PFSK-1 (cell line): ENCODE measurements around the gene FKBP11.

Source experiments
- FOXP2 ChIP-seq: optimal IDR thresholded peaks from 2 replicates; pipeline ENCODE3; 2011; ENCODE audit warnings: borderline replicate concordance, control low read depth, inconsistent platforms; ENCODE audit not compliant: insufficient read depth; ENCODE audit errors: extremely low read length, extremely low read depth
- POLR2AphosphoS5 ChIP-seq: IDR thresholded peaks from 2 replicates; pipeline ENCODE4 v1.6.1; 2012; ENCODE audit warnings: low read depth, mild to moderate bottlenecking, control low read depth, low read length, moderate library complexity
- SIN3A ChIP-seq: IDR thresholded peaks from 2 replicates; pipeline ENCODE4 v1.6.1; 2012; ENCODE audit warnings: mild to moderate bottlenecking, low read length, moderate library complexity, borderline replicate concordance; ENCODE audit not compliant: insufficient read depth
- TAF1 ChIP-seq: IDR thresholded peaks from 2 replicates; pipeline ENCODE4 v1.6.1; 2012; ENCODE audit warnings: low read length, control low read depth, borderline replicate concordance; ENCODE audit not compliant: insufficient read depth
- TF ChIP-seq, protein P1 (sequence below), 2 experiments: IDR thresholded peaks; 2 replicates each; pipeline versions ENCODE4 v1.6.1 to v1.8.0; 2011 to 2012; ENCODE audit warnings: low read depth in 2 of 2, low read length in 2 of 2, control low read depth in 1 of 2, inconsistent platforms in 1 of 2, mild to moderate bottlenecking in 1 of 2, moderate library complexity in 1 of 2; ENCODE audit not compliant: insufficient read depth in 1 of 2

Gene FKBP11

DNA sequence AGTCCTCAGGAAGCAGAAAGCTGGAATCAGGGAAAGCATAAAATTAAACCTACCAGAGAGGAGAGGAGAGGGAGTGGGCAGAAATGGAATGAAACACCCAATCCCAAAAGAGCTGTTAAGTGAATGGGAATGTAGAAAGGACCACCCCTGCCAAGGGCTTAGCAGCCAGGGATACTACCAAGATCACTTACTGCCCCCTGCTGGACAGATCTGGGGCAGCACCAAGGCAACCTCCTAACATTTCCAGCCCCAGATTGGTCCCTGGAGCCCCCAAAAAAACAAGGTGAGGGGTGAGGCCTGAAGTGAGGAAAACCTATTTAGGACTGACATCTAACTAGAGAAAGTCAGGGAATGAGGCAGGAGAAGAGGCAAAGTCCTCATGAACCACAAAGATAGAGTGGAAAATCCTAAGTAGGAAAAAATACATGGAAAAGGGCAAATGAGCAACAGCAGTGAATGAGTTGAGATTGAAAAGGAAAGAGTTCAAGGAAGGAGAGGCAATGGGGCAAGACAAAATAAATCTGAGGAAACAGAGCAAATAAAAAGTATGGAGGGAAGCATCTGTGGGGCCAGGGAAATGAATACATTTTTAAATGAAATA is 11.2 kb upstream of the FKBP11 start:
- no peak for TF ChIP-seq POLR2AphosphoS5
- TF ChIP-seq FOXP2: no peak
- TF ChIP-seq, protein P1, sequence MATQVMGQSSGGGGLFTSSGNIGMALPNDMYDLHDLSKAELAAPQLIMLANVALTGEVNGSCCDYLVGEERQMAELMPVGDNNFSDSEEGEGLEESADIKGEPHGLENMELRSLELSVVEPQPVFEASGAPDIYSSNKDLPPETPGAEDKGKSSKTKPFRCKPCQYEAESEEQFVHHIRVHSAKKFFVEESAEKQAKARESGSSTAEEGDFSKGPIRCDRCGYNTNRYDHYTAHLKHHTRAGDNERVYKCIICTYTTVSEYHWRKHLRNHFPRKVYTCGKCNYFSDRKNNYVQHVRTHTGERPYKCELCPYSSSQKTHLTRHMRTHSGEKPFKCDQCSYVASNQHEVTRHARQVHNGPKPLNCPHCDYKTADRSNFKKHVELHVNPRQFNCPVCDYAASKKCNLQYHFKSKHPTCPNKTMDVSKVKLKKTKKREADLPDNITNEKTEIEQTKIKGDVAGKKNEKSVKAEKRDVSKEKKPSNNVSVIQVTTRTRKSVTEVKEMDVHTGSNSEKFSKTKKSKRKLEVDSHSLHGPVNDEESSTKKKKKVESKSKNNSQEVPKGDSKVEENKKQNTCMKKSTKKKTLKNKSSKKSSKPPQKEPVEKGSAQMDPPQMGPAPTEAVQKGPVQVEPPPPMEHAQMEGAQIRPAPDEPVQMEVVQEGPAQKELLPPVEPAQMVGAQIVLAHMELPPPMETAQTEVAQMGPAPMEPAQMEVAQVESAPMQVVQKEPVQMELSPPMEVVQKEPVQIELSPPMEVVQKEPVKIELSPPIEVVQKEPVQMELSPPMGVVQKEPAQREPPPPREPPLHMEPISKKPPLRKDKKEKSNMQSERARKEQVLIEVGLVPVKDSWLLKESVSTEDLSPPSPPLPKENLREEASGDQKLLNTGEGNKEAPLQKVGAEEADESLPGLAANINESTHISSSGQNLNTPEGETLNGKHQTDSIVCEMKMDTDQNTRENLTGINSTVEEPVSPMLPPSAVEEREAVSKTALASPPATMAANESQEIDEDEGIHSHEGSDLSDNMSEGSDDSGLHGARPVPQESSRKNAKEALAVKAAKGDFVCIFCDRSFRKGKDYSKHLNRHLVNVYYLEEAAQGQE (IDR thresholded peaks at IDR 0.05; ENCODE audit: insufficient read depth in 1 of 2, low read depth in 2 of 2, low read length in 2 of 2): no peak
- no peak for TF ChIP-seq SIN3A

DNA sequence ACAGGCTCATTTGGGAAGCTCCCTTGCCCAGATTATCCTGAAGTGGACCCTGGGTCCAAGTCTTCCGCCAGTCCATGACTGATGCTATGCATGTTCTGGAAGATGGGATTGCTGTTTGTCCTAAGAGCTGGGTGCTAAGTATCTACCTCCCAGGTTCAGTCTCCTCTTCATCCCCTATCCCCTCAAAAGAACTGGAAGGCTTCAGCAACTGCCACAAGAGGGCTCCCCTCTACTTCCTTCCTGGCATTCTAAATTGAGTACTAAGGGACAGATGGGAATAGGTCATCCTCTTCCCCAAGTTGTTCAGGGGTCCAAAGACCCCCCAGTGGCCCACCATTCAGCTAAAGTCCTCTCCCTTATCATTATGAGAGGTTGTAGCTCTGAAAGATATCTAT is 9.0 kb upstream of the FKBP11 start:
- TF ChIP-seq SIN3A (no peak), POLR2AphosphoS5 (no peak), TAF1 (no peak), FOXP2 (no peak)
- TF ChIP-seq, protein P1 (IDR thresholded peaks at IDR 0.05; ENCODE audit: insufficient read depth in 1 of 2, low read depth in 2 of 2, low read length in 2 of 2): no peak

DNA sequence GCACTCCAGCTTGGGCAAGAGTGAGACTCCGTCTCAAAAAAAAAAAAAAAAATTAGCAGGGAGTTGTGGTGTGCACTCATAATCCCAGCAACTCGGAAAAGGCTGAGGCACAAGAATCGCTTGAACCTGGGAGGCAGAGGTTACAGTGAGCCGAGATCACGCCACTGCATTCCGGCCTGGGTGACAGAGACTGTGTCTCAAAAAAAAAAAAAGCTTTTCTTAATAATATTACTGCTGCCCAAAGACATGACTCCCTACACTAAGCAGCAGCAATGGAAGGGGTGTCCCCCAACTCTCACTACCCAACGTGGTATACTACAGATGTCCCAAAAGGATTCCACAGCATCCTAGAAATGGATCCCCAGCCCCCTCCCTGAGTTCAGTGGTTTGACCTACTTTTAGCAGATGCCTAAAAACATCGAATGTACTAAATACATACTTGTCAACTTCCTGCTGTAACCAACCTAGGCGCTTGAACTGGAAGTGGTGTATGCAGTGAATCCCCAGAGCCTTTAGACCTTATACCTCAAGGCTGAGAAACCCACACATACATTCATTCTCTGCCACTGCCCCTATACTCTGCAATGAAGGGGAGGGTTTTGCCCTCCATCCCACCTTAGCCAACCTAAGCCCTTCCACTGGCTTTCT is 8.5 kb upstream of the FKBP11 start:
- TF ChIP-seq SIN3A (no peak), FOXP2 (no peak), TAF1 (no peak), POLR2AphosphoS5 (no peak)
- TF ChIP-seq, protein P1 (IDR thresholded peaks at IDR 0.05; ENCODE audit: insufficient read depth in 1 of 2, low read depth in 2 of 2, low read length in 2 of 2): no peak

DNA sequence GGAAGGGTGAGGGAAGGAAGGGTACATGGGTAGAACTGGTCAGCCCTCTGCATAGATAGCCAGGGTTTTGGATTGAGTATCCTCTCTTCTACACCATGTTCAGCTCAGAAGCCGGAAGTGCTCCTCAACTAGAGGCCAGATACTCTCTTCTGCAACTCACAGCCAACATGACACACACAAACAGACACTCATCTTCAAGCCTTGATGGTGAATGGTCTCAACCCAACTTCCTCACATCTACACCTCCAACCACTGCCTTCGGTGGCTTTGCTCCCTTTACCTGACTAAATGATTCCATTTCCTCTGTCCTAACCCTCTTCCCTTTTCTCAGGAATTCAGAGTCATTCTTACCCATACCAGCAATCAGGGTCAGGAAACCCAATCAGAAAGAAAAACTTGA is 7.6 kb upstream of the FKBP11 start:
- no peak for TF ChIP-seq SIN3A

DNA sequence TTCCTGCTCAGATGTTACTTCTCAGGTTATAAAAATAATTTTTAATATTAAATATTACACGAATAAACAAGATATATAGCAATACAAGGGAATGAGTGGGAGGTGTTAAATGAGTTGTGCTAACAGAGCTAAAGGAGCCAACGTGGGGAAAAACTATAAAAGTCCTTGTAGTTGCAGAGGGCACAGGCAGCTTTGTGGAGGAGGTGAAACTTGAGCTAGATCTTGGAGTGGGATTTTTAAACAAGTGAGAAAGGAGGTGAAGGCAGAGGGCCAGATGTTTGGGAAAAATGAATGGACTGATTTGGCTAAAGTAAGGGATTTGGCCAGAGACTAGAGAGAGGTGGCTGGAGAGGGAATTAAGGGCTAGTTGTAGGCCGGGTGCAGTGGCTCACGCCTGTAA is 5.2 kb upstream of the FKBP11 start:
- TF ChIP-seq POLR2AphosphoS5: no peak
- TF ChIP-seq, protein P1 (IDR thresholded peaks at IDR 0.05; ENCODE audit: insufficient read depth in 1 of 2, low read depth in 2 of 2, low read length in 2 of 2): no peak
